Kidney capillary endothelial cell (primary cell): Measurements from ENCODE around the gene SLC6A19.
"Not testable (repeated sequence)": the region's sequence is repeated elsewhere in the genome, so short reads cannot be mapped to it uniquely, and the experiment has no call there.

Experiments used
- DNase-seq: peaks from one replicate; pipeline ENCODE4 v3.0.0-alpha.2; 2018; ENCODE audit warnings: low spot score

Gene SLC6A19

DNA sequence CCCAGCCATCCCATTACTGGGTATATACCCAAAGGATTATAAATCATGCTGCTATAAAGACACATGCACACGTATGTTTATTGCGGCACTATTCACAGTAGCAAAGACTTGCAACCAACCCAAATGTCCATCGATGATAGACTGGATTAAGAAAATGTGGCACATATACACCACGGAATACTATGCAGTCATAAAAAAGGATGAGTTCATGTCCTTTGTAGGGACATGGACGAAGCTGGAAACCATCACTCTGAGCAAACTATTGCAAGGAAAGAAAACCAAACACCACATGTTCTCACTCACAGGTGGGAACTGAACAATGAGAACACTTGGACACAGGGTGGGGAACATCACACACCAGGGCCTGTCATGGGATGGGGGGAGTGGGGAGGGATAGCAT lies 66.1 kb downstream of the SLC6A19 start:
- DNase-seq = not testable (repeated sequence)

DNA sequence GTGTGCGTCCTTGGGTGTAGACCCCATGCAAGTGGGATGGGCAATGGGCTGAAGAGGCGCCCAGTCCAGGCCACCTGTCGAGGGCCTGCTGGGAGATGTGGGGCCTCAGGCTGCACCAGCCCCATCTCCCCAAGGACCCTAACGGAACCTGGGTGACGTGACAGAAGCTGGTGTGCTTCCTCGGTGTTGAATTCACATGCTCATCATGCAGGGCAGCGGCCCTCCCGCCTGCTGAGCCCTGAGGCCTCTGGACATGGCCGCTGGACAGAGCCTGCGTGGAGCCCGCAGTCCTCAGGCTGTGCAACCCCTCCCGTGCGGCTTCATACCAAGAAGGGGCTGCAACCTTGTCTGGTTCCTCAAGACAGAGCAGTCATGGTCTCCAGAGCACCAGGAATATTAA lies 66.7 kb downstream of the SLC6A19 start:
- DNase-seq = no peak

DNA sequence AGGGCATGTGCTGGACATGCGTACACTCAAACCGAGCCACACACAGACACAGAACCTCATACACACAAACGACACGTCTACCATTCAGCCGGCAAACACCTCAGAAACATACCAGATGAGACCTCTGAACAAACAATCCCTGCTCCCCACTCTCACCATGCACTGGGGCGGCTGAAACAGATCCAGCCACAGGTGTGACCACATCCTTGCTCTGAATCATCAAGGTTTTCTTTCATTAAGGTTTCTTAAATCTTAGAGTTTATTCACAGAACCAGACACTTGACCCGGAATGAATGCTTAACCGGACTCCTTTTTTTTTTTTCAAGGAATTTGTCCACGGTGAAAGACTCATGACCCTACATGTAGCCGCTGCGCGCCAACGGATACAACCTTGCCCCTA lies 67.3 kb downstream of the SLC6A19 start:
- DNase-seq = no peak

GRCh38 chr5:1270426-1270825 lies 69.0 kb downstream of the SLC6A19 start:
- no peak for DNase-seq

- DNase-seq = no peak
These were observed 69.8 kb downstream of the SLC6A19 start for GRCh38 chr5:1270933-1271914.

GRCh38 chr5:1272201-1272600 lies 70.8 kb downstream of the SLC6A19 start:
- DNase-seq = no peak

DNA sequence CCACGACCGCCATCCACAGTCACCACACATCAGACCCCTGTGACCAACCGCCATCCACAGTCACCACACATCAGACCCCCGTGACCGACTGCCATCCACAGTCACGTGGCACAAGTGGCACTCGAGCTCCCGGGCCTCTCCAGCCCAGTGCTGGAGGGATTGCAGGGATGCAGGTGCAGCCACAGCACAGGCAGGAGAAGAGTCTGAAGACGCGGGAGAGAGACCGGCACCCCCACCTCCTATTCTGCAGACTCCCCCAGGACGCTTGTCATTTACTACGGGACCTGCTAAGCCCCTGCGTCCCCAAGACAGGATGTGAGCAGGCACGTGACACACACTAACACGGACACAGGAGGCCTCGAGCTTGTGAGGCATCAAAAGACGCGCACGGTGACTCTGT lies 72.3 kb downstream of the SLC6A19 start:
- no peak for DNase-seq

GRCh38 chr5:1274471-1274870 lies 73.1 kb downstream of the SLC6A19 start:
- no peak for DNase-seq
